Nucleus accumbens (tissue), 56 donors: Measurements from ENCODE around the gene PDPN.

ENCODE experiments used
- DNase-seq, 56 donors: peaks; one replicate each; lab custom pipeline; 2025; lab: John Stamatoyannopoulos, UW

Gene PDPN

DNA sequence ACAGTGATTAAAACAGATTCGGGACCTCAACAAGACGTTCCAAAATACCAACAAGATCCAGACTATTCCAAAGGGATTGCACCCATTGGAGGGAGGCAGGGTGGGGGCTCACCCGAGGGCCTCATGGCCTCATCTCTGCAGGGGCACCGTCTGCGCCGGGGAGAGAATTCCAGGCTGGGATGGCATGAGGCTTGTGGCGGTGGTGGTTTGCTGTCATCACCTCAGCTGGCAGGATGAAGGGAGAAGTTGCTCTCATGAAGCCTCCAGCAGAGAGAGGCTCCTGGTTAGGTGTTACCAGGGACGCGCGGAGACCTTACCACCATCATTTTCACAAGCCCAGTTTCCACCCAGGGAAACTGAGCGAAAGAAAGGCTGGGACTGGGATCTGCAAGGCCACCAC lies 6.7 kb upstream of the PDPN start:
- DNase-seq: no peak

- no peak for DNase-seq
Measured at GRCh38 chr1:13577846-13578245, 5.8 kb upstream of the PDPN start.

DNA sequence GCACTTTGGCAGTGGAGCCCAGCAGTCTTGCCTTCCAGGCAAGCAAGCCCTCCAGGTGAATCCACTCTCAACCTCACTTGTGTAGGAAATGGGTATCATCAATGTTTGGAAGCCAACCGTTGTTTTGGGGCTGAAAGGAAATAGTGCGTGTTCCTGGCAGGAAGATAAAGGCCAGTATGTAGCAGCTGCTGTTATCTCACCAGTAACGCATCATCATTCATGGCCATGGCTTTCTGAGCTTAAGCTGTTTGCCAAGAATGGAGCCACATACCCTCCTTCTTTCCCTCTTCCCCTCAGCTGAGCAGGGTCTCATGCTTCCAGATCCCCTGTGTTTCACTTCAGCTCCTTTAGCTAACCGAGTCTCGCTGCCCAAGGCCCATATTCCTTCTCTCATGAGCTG lies 2.2 kb upstream of the PDPN start:
- no peak for DNase-seq

DNA sequence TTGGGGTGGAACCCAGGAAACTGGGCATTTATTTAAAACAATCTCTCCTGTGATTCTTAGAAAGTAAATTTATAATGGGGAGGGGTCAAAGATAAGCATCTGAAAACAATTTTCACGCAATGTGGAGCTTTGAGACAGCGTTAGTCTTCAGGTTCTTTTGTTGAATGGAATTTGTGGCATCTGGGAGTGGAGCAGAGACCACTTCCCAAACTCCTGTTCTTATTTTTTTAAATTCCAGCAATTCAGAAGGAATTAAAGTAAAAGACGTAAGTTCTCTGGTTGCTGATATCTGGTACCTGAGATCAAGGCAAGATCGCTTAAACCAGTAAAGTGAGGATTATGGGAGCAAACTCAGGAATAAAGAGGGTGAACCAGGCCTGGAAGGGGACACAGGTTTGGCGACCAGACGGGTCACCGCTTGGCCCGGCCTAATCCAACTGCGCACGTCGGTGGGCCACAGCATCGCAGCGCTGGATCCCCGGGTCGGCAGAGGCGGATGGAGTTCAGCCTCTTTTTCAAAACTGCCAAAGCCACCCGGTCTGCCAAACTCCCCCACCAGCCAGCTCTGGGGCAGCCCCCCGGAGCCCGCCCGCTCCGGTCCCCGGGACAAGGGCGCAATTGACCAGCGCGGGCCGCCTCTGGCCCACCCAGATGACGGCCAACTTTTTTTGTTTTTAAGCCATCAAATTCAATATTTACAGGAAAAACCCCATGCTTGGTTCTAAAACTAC lies 754 bp upstream of the PDPN start:
- peak in 1 of 56 donors; percentile 2 for DNase-seq

DNA sequence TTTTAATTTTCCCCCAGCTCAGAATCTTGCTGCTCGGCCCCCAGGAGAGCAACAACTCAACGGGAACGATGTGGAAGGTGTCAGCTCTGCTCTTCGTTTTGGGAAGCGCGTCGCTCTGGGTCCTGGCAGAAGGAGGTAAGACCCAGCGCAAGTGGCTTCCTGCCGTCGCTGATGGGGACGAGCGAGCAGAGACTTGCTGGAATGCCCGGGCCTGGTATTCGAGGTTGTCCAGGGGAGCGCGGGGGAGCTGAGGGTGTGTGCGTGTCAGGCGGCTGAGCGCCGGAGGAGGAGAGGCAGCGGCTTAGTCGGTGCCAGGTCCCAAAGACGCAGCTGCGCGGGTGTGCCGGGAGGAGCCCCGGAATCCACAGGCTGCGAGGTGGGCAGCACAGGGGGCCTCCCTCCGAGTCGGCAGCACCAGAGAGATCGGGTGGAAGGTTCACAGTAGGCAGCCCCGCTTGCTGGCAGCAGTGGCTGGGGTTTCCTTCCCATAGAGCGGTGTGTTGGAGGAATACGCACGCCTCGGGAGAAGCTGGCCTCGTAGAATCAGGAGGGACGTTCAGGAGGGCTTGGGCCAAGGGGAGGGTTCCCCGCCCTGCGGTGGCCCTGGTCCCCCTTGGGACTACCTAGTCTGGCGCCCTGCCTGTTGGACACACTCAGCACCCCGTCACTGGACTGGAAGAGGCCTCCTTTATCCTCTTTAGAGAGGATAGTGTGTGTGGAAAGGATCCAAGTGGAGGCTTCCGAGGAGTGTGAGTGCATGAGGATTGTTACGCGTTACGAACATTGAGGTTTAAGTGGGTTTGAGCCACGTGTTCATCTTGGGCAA lies 547 bp downstream of the PDPN start:
- peak in 16 of 56 donors; percentile 7 to 49 (median 20) for DNase-seq

GRCh38 chr1:13584876-13585611 lies 1.4 kb downstream of the PDPN start:
- DNase-seq: peak in 3 of 56 donors; percentile 26 to 36 (median 36)

DNA sequence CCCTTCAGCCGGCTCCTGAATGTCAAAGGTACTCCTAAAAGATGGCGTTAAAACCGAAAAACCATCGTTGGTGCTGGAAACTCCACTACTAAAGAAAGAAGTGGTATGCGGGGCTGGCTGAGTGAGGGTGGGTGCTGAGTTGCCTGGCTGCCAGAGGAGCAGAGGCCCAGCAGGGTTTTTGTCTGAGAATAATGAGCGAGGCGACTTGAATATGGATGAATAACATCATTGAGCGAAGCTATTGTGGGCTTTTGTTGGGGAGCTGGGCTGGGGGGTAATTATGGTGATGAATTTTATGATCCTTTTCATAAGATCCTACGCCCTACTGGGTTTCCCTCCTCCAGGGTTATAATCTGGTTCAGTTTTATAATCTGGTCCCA lies 2.0 kb downstream of the PDPN start:
- peak in 16 of 56 donors; percentile 6 to 36 (median 22) for DNase-seq

GRCh38 chr1:13586001-13586400 lies 2.4 kb downstream of the PDPN start:
- DNase-seq: peak in 11 of 56 donors; percentile 3 to 30 (median 16)

GRCh38 chr1:13587256-13588030 lies 3.8 kb downstream of the PDPN start:
- DNase-seq: no peak

DNA sequence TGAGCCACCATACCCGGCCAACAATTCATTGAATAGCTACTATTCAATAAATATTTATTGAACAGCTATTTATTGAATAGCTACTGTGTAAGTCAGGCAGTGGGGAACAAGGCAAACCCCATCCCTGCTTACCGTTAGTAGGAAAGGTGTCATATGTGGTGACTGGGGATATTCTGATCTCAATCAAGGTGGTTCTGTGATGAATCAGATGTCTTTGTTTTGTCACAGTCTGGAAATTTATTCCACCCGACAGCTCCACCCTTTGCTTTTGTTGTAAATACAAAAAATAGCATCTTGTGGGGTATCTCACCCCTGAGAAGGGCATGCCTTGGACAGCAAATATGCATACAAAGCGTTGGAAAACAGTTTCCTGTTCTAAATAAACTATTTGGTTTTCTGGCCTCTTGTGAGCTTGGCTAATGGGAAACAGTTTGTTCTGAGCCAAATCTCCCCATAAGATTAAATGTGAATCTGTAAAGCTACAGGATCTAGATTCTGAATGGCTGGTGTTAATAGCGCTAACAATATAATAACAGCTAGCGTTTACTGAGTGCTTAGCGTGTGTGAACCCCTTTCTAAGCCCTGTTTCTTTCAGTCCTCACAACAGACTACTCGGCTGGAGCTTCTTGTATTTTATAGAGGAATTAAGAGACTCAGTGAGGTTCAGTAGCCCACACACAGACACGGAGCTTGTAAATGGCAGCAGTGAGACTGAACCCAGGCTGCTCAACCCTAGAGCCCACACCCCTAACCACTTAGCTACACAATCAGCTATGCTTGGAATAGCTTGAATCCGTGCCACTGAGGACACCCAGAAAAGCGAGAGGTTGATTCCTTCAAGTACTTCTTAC lies 5.5 kb downstream of the PDPN start:
- DNase-seq: no peak

DNA sequence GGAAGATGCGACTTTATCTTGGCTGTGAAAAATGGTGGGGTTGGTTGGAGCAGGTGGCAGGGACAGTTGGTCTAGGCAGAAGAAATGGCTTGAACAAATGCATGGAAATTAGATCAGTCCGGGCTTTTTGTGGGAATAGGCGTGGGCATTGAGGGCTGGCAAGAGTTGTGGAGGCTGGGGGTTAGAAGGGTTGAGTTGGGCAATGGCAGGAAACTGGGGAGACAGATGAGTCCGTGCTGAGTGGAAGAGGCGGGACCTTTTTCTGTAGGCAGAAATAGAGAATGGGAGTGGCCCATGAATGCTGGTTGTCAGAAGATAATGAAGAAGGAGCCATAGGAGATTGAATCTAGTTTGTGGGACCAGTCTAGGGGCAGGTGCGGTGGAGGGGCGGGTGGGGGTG lies 6.9 kb downstream of the PDPN start:
- peak in 1 of 56 donors; percentile 12 for DNase-seq

DNA sequence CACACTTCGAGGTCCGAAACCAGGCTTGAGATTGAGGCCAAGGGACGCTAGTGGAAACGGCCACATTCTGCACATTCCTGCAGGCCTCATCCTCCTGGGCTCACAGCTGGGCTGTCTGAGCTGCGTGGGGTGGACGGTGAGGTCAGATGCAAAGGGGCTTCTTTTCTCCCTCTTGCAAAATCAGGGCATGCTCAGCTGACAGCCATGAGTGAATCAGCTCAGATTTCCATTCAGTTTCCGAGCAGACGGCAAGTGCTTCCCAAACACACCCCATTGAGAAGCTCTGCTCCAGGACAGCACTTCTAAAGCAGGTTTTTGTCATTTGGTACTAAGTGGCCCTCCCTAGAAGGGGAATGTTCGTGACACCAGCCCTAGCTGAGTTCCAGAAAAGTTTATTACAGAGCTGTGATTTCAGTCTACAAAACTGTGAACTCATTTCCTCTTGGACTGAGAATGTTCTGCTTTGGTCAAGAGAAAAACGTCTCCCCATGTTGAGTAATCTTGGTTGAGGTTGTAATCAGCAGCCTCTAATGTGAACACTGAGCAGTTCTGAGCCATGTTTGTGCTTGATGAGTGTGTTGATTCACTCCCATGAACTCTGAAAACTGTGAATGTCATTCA lies 10.0 kb downstream of the PDPN start:
- peak in 6 of 56 donors; percentile 2 to 42 (median 18) for DNase-seq

DNA sequence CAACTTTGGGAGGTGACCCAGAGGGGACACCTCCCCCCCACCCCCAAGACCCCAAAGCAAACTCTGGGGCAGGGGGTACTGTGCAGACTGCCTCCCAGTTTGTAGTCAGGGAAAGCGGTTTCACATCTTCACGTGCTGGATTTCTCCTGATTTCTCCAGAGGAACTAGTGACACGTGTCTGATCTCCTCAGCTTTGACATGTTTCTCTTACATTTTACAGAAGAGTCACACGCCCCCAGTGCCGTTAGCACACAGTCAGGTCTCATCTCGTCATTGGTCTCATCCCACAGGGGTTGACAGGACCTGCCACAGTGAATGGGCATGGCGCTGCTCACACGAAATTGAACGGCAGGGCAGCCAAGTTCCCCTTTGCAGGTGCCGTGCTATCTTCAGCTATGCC lies 11.8 kb downstream of the PDPN start:
- no peak for DNase-seq

DNA sequence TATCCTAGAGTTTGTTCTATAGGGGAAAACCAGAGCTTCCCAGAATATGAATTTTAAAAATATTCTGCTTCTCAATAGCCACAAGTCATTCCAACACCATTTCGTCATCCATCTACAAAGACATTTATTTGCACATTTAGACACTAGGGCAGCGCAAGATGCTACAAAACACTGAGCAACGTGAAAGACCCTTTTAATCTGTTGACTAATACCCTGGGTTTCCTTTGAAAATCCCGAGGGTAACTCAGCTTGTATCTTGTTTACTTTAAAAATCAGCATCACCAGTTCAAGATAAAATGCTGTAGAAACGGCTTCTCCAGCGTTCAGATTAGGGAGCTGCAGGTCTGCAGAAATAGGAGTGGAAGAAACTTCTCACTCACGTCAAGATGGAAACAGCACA lies 13.5 kb downstream of the PDPN start:
- no peak for DNase-seq

DNA sequence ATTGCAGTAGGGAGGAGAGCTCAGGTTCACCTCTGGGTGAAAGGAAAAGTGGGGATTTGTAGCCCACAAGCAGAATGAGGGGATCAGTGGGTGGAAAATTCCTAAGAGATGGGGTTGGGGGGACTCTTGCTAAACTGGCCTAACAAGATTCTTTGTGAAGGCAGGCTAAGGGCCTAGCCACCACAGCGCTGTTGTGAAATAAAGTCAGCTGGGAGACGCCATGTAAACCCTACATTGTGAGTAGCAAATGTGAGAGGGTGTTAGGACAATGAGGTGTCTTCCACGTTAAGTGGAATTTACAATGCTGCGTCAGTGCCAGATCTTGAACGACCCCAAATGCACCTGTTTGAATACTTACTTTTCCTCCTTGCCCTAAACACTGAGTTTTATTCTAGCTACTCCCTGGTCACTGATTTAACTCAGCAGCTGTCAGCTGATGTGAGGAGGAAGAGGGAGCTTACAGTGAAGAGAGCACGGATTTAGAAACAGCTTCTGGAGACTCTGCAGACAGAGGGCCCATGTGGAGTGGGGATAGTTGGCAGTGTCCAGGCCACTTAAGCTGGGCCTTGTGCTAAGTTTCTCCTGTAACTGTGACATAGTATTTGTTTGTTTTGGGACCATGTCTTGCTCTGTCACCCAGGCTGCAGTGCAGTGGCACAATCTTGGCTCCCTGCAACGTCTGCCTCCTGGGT lies 17.3 kb downstream of the PDPN start:
- no peak for DNase-seq

- DNase-seq: no peak
Measured at GRCh38 chr1:13604176-13604575, 20.5 kb downstream of the PDPN start.

GRCh38 chr1:13604721-13605120 lies 21.1 kb downstream of the PDPN start:
- no peak for DNase-seq

DNA sequence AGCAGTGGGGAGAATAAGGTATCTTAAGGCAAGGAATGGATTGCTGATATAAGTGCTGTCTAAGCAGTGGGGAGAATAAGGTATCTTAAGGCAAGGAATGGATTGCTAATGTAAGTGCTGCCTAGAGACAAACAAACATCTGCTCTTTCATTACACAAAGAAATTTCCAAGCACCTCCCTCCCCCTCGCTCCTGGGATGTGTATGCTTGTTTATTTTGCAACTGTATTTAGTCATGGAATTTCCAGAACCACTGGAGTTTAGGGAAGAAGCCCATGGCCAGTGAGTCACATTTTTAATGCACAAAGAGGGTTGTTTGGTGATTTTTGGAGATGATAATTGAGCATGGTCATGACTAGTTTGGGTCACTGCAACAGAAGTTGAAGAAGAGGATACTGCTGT lies 21.5 kb downstream of the PDPN start:
- DNase-seq: no peak
